Fibroblast of lung (primary cell): ENCODE measurements around the gene TIAM2. TPM values are rescaled to one million over a fixed set of nuclear protein-coding genes. Genes with fewer than 3 reads are reported as not detected.

Source experiments
- DNase-seq, 2 donors: peaks; one replicate each; pipeline versions ENCODE4 v3.0.0 to v3.0.0-alpha.2; 2010; ENCODE audit warnings: low read depth in 2 of 2
- H2AFZ ChIP-seq: 2 replicates; pipeline ENCODE4 v1.5.1; 2012; ENCODE audit warnings: low read length, control low read depth, inconsistent platforms
- H3K27ac ChIP-seq: 2 replicates; pipeline ENCODE4 v1.5.1; 2011; ENCODE audit warnings: low read length, control low read depth; ENCODE audit not compliant: insufficient read depth
- H3K27me3 ChIP-seq: 2 replicates; pipeline ENCODE4 v1.5.1; 2011; ENCODE audit warnings: mild to moderate bottlenecking, low read length; ENCODE audit not compliant: control insufficient read depth, insufficient read depth
- H3K36me3 ChIP-seq: 2 replicates; pipeline ENCODE4 v1.5.1; 2011; ENCODE audit warnings: low read length; ENCODE audit not compliant: control insufficient read depth, insufficient read depth
- H3K4me1 ChIP-seq: 2 replicates; pipeline ENCODE4 v1.5.1; 2011; ENCODE audit warnings: low read length; ENCODE audit not compliant: control insufficient read depth, insufficient read depth; ENCODE audit errors: extremely low read depth
- H3K4me2 ChIP-seq: 2 replicates; pipeline ENCODE4 v1.5.1; 2011; ENCODE audit warnings: low read length, control low read depth; ENCODE audit not compliant: insufficient read depth; ENCODE audit errors: extremely low read depth
- H3K4me3 ChIP-seq, 4 experiments: fragments of 200-600 bp in 1 of 4; sonication (generic) in 1 of 4; replicated peaks in 1 of 4; 2 replicates each; pipeline ENCODE4 v1.5.1; 2011 to 2016; ENCODE audit warnings: low read length in 4 of 4, low read depth in 3 of 4, mild to moderate bottlenecking in 3 of 4, control low read depth in 2 of 4, inconsistent platforms in 1 of 4, mixed read lengths in 1 of 4; ENCODE audit not compliant: insufficient read depth in 1 of 4; ENCODE audit errors: control extremely low read depth in 1 of 4
- H3K79me2 ChIP-seq: 2 replicates; pipeline ENCODE4 v1.5.1; 2012; ENCODE audit warnings: mild to moderate bottlenecking, low read length, inconsistent platforms; ENCODE audit not compliant: control insufficient read depth, insufficient read depth
- H3K9ac ChIP-seq: 2 replicates; pipeline ENCODE4 v1.5.1; 2011; ENCODE audit warnings: mild to moderate bottlenecking, low read length, control low read depth; ENCODE audit not compliant: insufficient read depth
- H3K9me3 ChIP-seq: 2 replicates; pipeline ENCODE4 v1.5.1; 2012; ENCODE audit warnings: low read depth, low read length; ENCODE audit not compliant: control insufficient read depth, insufficient read depth
- H4K20me1 ChIP-seq: 2 replicates; pipeline ENCODE4 v1.5.1; 2011; ENCODE audit warnings: low read length; ENCODE audit not compliant: control insufficient read depth, insufficient read depth; ENCODE audit errors: extremely low read depth
- CTCF ChIP-seq, 2 donors: IDR thresholded peaks in 1 of 2; conservative IDR thresholded peaks in 1 of 2; 1 replicate in 1 of 2; 2 replicates in 1 of 2; pipeline ENCODE4 v1.5.1; 2011 to 2012; ENCODE audit warnings: low read length in 2 of 2, control low read depth in 1 of 2, inconsistent platforms in 1 of 2, low read depth in 1 of 2, mild to moderate bottlenecking in 1 of 2
- EZH2 ChIP-seq: IDR thresholded peaks from 2 replicates; pipeline ENCODE4 v1.5.1; 2012; ENCODE audit warnings: low read length, control low read depth, mild to moderate bottlenecking; ENCODE audit errors: missing control alignments
- polyA plus RNA-seq, 2 donors: library from polyadenylated mRNA; depleted of rRNA in 1 of 2; stranded (reverse) in 1 of 2; unstranded in 1 of 2; fragments of >200 nt; gene quantifications; 2 replicates each; pipeline ENCODE4 v1.2.1, GENCODE V29; 2011 to 2012; ENCODE audit warnings: missing spikeins in 1 of 2
- total RNA-seq: library from RNA; depleted of rRNA; stranded (reverse); fragments of >200 nt; gene quantifications from 2 replicates; pipeline ENCODE4 v1.2.1, GENCODE V29; 2014

TIAM2 gene
- total and polyA plus RNA-seq, 2 donors (not counting 1 experiment from before 2014, with no cell fraction given) = 6.2 to 11.2 TPM

DNA sequence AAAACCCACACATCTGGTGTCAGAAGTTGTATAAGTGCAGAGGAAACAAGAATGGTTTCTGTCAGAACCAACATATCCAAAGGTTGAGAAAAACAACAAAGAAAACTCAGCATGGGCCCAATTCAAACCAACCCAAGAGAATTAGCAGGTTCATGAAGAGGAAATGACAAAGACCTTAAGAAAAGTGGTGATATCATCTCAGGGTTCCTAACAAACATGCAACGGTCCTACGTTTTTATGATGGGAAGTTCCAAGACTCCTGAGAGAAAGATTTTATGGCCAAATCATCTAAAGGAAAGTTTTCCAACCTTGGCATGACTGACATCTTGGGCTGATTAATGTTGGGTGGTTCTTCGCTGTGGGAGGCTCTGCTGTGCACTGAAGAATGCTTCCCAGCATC is 296.2 kb downstream of the TIAM2 start:
- no peaks in the 10 kb centered on the region for H3K27me3 ChIP-seq
- peaks cover 2% of the 10 kb centered on the region for H3K36me3 ChIP-seq

GRCh38 chr6:155292711-155293110 is 297.6 kb downstream of the TIAM2 start:
- TF ChIP-seq CTCF (conservative IDR thresholded peaks at IDR 0.05 in 1 of 2, IDR thresholded peaks at IDR 0.05 in 1 of 2; ENCODE audit: low read depth in 1 of 2, low read length in 2 of 2) = no peak
- TF ChIP-seq EZH2 = no peak
- Histone ChIP-seq H2AFZ (no peak overlapping the region), H3K27ac (no peak overlapping the region), H3K9ac (no peak overlapping the region), H3K4me1 (no peaks in the 10 kb centered on the region), H3K36me3 (peaks cover 2% of the 10 kb centered on the region), H3K4me3 (no peak overlapping the region), H3K9me3 (no peaks in the 10 kb centered on the region), H3K4me2 (no peak overlapping the region), H3K79me2 (no peaks in the 10 kb centered on the region), H3K27me3 (no peaks in the 10 kb centered on the region), H4K20me1 (no peaks in the 10 kb centered on the region)
- no peak for DNase-seq

More for the DNA sequence above, 296.2 kb downstream of the TIAM2 start:
- Histone ChIP-seq H3K27ac (no peak overlapping the region), H3K4me3 (no peak overlapping the region), H3K9me3 (no peaks in the 10 kb centered on the region), H3K4me1 (no peaks in the 10 kb centered on the region), H2AFZ (no peak overlapping the region), H3K9ac (no peak overlapping the region), H3K79me2 (no peaks in the 10 kb centered on the region), H3K4me2 (no peak overlapping the region), H4K20me1 (no peaks in the 10 kb centered on the region)
- DNase-seq = no peak
- TF ChIP-seq CTCF (conservative IDR thresholded peaks at IDR 0.05 in 1 of 2, IDR thresholded peaks at IDR 0.05 in 1 of 2; ENCODE audit: low read depth in 1 of 2, low read length in 2 of 2) (no peak), EZH2 (no peak)

DNA sequence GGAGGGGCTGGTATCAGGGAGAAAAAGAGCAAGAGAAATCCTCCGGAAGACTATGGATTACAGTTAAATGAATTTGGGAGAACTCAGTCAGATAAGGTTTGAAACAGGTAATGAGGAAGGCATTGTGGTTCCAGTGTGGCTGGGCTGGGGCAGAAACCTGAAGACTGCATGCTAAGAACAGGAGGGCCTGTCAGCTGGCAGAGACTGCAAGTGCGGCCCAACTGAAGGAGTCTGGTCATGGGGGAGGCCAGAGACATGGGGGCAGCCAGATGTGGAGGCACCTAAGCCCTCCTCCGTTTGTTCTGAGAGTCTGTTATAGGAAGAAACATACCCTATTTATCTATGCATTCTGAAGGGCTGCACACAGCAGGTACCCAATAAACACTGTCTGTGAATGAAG is 302.6 kb downstream of the TIAM2 start:
- H3K4me2 ChIP-seq = no peak overlapping the region
- no peaks in the 10 kb centered on the region for H3K9me3 ChIP-seq

More for the DNA sequence above, 302.6 kb downstream of the TIAM2 start:
- no peak for DNase-seq
- Histone ChIP-seq H3K4me1 (no peaks in the 10 kb centered on the region), H3K9ac (no peak overlapping the region), H3K4me3 (no peak overlapping the region), H2AFZ (no peak overlapping the region), H4K20me1 (no peaks in the 10 kb centered on the region), H3K27me3 (no peaks in the 10 kb centered on the region), H3K27ac (no peak overlapping the region), H3K79me2 (no peaks in the 10 kb centered on the region), H3K36me3 (peaks cover 2% of the 10 kb centered on the region)
- TF ChIP-seq CTCF (conservative IDR thresholded peaks at IDR 0.05 in 1 of 2, IDR thresholded peaks at IDR 0.05 in 1 of 2; ENCODE audit: low read depth in 1 of 2, low read length in 2 of 2) (no peak), EZH2 (no peak)
